D721Med (cell line): Measurements from ENCODE around the gene HECW1.

ENCODE experiments used
- DNase-seq: peaks from one replicate; pipeline ENCODE4 v3.0.0; 2011; ENCODE audit warnings: low spot score; ENCODE audit not compliant: insufficient read length
- FAIRE-seq: peaks from 2 replicates; lab custom pipeline; 2011; peaks lifted over from hg19 to GRCh38; lab: Jason Lieb, UNC
- CTCF ChIP-seq: IDR thresholded peaks from 2 replicates; pipeline ENCODE4 v1.5.1; 2012; ENCODE audit warnings: mild to moderate bottlenecking, control low read depth; ENCODE audit not compliant: insufficient read depth; ENCODE audit errors: missing control alignments

HECW1 gene

GRCh38 chr7:43513251-43513650 is 400.8 kb downstream of the HECW1 start:
- no peak for TF ChIP-seq CTCF
- no peak for FAIRE-seq
- no peak for DNase-seq

- no peak for TF ChIP-seq CTCF
- DNase-seq, result no peak
- FAIRE-seq, result no peak
These were observed 404.3 kb downstream of the HECW1 start for GRCh38 chr7:43516581-43517342.

GRCh38 chr7:43517464-43517863 is 405.0 kb downstream of the HECW1 start:
- no peak for TF ChIP-seq CTCF
- DNase-seq (no peak), FAIRE-seq (no peak)

GRCh38 chr7:43520201-43520600 is 407.8 kb downstream of the HECW1 start:
- DNase-seq (no peak), FAIRE-seq (no peak)
- TF ChIP-seq CTCF, result no peak

- no peak for TF ChIP-seq CTCF
- FAIRE-seq, result no peak
These were observed 410.1 kb downstream of the HECW1 start for GRCh38 chr7:43522406-43523156.

GRCh38 chr7:43528576-43529354 is 416.3 kb downstream of the HECW1 start:
- no peak for TF ChIP-seq CTCF
- DNase-seq, result no peak
- no peak for FAIRE-seq

More at GRCh38 chr7:43522406-43523156, 410.1 kb downstream of the HECW1 start:
- no peak for DNase-seq
